K562 (cell line): ENCODE data around the gene BCO2. TPM values are rescaled to one million over a fixed set of nuclear protein-coding genes. Genes with fewer than 3 reads are reported as not detected.

Experiments used
- BCLAF1 ChIP-seq, 2 experiments: fragments of 450-650 bp in 1 of 2; IDR thresholded peaks; 2 replicates each; pipeline ENCODE4 v1.6.1; 2011 to 2017; ENCODE audit warnings: low read depth in 2 of 2, antibody characterized with exemption in 1 of 2, borderline replicate concordance in 1 of 2, low read length in 1 of 2, mild to moderate bottlenecking in 1 of 2, mixed read lengths in 1 of 2; ENCODE audit not compliant: control insufficient read depth in 1 of 2
- CLOCK ChIP-seq: fragments of 250-450 bp; sonication (Bioruptor Pico); IDR thresholded peaks from 2 replicates; pipeline ENCODE4 v1.4.0; 2020; ENCODE audit warnings: mild to moderate bottlenecking, moderate library complexity, borderline replicate concordance
- EGR1 ChIP-seq: fragments of 450-650 bp; conservative IDR thresholded peaks from 2 replicates; pipeline ENCODE4 v1.6.1; 2017; ENCODE audit warnings: mild to moderate bottlenecking
- FUS ChIP-seq: fragments of 200-400 bp; formaldehyde crosslinking; optimal IDR thresholded peaks from 2 replicates; pipeline ENCODE3; 2017; ENCODE audit warnings: low read depth, low read length
- GABPB2 ChIP-seq: fragments of 250-450 bp; sonication (Bioruptor Pico); conservative IDR thresholded peaks from 2 replicates; pipeline ENCODE4 v1.5.1; 2021; ENCODE audit warnings: mild to moderate bottlenecking
- KDM5B ChIP-seq: fragments of 200-600 bp; sonication (generic); IDR thresholded peaks from 2 replicates; pipeline ENCODE4 v1.6.1; 2012; ENCODE audit warnings: low read depth, mild to moderate bottlenecking, moderate library complexity, low read length, control low read depth, inconsistent platforms; ENCODE audit not compliant: insufficient replicate concordance
- RNF2 ChIP-seq: sonication (generic); IDR thresholded peaks from 2 replicates; pipeline ENCODE4 v1.6.1; 2016
- ZC3H11A ChIP-seq: IDR thresholded peaks from 2 replicates; pipeline ENCODE4 v1.6.1; 2012; ENCODE audit warnings: low read depth, low read length, improper control_type of control experiment
- ZNF121 ChIP-seq: sonication (generic); formaldehyde crosslinking; conservative IDR thresholded peaks from 2 replicates; pipeline ENCODE4 v1.8.0; 2022; ENCODE audit warnings: missing genetic modification reagents
- ZNF197 ChIP-seq: fragments of 200-800 bp; sonication (Bioruptor generic); IDR thresholded peaks from 2 replicates; pipeline ENCODE4 v1.6.1; 2016; ENCODE audit warnings: low read depth, missing genetic modification characterization, missing compliant biosample characterization
- ZNF217 ChIP-seq: sonication (generic); formaldehyde crosslinking; IDR thresholded peaks from 2 replicates; pipeline ENCODE4 v1.8.0; 2022; ENCODE audit warnings: mild to moderate bottlenecking, missing genetic modification reagents
- polyA plus RNA-seq, 8 experiments: library from polyadenylated mRNA; depleted of rRNA in 4 of 8; stranded (reverse) in 5 of 8; unstranded in 3 of 8; fragments of >200 nt; fragmentation: Nextera tagmentation in 2 of 8; fragmentation: Illumina TruSeq in 1 of 8; extraction: Ambion mirVana in 2 of 8; extraction: Trizol in 1 of 8; gene quantifications; 2 replicates each; pipeline versions ENCODE4 v1.2.1 to v1.2.3, GENCODE V29; 2011 to 2014; ENCODE audit warnings: inconsistent platforms in 1 of 8, missing spikeins in 1 of 8
- total RNA-seq, 7 experiments: library from RNA; depleted of rRNA in 6 of 7; stranded (reverse); fragments of >200 nt in 6 of 7; fragmentation: Illumina TruSeq in 2 of 7; extraction: Trizol in 2 of 7; gene quantifications; 2 replicates each; pipeline versions ENCODE4 v1.2.1 to v1.2.3, GENCODE V29; 2011 to 2021; ENCODE audit warnings: low replicate concordance in 1 of 7
- TF ChIP-seq, protein P1 (sequence below), 2 experiments: fragments of 200-800 bp in 1 of 2; sonication (Bioruptor generic) in 1 of 2; sonication (generic) in 1 of 2; formaldehyde crosslinking in 1 of 2; IDR thresholded peaks in 1 of 2; conservative IDR thresholded peaks in 1 of 2; 2 replicates each; pipeline versions ENCODE4 v1.5.0 to v1.6.1; 2016 to 2020; ENCODE audit warnings: missing compliant biosample characterization in 1 of 2, missing genetic modification characterization in 1 of 2, missing genetic modification reagents in 1 of 2
- TF ChIP-seq, protein P2 (sequence below): fragments of 450-650 bp; formaldehyde crosslinking; IDR thresholded peaks from 2 replicates; pipeline ENCODE4 v1.4.0; 2020; ENCODE audit warnings: mild to moderate bottlenecking, mixed read lengths
- TF ChIP-seq, protein P3 (sequence below): sonication (generic); IDR thresholded peaks from 2 replicates; pipeline ENCODE4 v1.6.1; 2016

The BCO2 gene
- total and polyA plus RNA-seq, 9 of the 15 experiments (the other 6 are each of a cell fraction or from before 2014, with no cell fraction given) = 0.21 to 1.0 (median 0.47) TPM; not detected in 1

DNA sequence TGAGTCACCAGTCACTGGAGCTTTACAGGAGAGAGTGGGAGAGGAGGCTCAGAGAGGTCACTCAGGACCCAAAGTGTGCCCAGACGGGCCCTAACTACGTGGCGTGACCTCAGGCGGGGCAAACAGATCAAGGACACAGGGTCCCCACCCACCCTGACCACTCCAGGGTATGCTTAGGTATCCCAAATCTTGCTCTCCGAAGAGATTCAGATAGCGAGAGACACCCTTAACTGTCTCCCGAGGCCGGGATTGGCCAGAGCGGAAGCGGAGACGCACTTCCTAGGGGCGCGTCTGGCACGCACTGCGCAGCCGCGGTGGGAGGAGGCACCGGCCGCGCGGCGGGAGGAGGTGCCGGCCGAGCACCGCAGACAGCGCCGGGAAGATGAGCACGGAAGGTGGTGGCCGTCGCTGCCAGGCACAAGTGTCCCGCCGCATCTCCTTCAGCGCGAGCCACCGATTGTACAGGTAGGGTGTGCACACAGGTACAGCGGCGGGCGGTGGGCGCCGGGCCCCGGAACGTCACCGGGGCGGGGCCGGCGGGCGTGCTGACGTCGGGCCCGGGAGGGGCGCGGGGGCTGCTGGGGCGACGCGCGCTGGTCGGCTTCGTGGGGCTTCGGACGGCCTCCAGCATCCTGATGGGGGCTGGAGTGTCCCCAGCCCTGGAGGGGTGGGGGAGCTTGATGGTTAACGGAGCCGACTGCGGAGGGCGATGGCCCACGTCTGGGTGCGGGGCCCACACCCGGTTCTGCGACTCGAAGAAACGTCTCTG lies 50.9 kb downstream of the BCO2 start, which contains the start of gene PTS (continued):
- TF ChIP-seq, protein P1, sequence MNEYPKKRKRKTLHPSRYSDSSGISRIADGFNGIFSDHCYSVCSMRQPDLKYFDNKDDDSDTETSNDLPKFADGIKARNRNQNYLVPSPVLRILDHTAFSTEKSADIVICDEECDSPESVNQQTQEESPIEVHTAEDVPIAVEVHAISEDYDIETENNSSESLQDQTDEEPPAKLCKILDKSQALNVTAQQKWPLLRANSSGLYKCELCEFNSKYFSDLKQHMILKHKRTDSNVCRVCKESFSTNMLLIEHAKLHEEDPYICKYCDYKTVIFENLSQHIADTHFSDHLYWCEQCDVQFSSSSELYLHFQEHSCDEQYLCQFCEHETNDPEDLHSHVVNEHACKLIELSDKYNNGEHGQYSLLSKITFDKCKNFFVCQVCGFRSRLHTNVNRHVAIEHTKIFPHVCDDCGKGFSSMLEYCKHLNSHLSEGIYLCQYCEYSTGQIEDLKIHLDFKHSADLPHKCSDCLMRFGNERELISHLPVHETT (CRISPR knock-in tag; conservative IDR thresholded peaks at IDR 0.05 in 1 of 2, IDR thresholded peaks at IDR 0.05 in 1 of 2) = peak in 1 of 2 experiments; percentile 61; a peak in 1 of 4 replicates
- no peak for TF ChIP-seq FUS
- no peak for TF ChIP-seq ZNF121 (CRISPR knock-in tag)
- TF ChIP-seq, protein P2, sequence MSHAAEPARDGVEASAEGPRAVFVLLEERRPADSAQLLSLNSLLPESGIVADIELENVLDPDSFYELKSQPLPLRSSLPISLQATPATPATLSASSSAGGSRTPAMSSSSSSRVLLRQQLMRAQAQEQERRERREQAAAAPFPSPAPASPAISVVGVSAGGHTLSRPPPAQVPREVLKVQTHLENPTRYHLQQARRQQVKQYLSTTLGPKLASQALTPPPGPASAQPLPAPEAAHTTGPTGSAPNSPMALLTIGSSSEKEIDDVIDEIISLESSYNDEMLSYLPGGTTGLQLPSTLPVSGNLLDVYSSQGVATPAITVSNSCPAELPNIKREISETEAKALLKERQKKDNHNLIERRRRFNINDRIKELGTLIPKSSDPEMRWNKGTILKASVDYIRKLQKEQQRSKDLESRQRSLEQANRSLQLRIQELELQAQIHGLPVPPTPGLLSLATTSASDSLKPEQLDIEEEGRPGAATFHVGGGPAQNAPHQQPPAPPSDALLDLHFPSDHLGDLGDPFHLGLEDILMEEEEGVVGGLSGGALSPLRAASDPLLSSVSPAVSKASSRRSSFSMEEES (CRISPR knock-in tag) = no peak
- no peak for TF ChIP-seq RNF2
- TF ChIP-seq, protein P3, sequence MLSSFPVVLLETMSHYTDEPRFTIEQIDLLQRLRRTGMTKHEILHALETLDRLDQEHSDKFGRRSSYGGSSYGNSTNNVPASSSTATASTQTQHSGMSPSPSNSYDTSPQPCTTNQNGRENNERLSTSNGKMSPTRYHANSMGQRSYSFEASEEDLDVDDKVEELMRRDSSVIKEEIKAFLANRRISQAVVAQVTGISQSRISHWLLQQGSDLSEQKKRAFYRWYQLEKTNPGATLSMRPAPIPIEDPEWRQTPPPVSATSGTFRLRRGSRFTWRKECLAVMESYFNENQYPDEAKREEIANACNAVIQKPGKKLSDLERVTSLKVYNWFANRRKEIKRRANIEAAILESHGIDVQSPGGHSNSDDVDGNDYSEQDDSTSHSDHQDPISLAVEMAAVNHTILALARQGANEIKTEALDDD = no peak
- peak; percentile 4; the same call in 1 of the 2 replicates for TF ChIP-seq EGR1
- no peak for TF ChIP-seq ZNF197 (CRISPR knock-in tag)
- no peak for TF ChIP-seq ZC3H11A
- TF ChIP-seq ZNF217 (CRISPR knock-in tag) = no peak
- peak; percentile 92 for TF ChIP-seq KDM5B
- no peak for TF ChIP-seq CLOCK
- no peak for TF ChIP-seq GABPB2 (CRISPR knock-in tag)
- no peak for TF ChIP-seq BCLAF1 (IDR thresholded peaks at IDR 0.05; ENCODE audit: borderline replicate concordance in 1 of 2, control insufficient read depth in 1 of 2, low read depth in 2 of 2, low read length in 1 of 2)
